NT2/D1 (cell line): Measurements from ENCODE around the gene CDH13.

ENCODE experiments used
- SUZ12 ChIP-seq: IDR thresholded peaks from 2 replicates; pipeline ENCODE4 v1.6.1; 2011; ENCODE audit not compliant: insufficient read length, insufficient read depth; ENCODE audit errors: extremely low read depth
- YY1 ChIP-seq: IDR thresholded peaks from 2 replicates; pipeline ENCODE4 v1.6.1; 2011; ENCODE audit not compliant: insufficient read length, insufficient read depth
- ZNF274 ChIP-seq: IDR thresholded peaks from 2 replicates; pipeline ENCODE4 v1.6.1; 2011; ENCODE audit warnings: mild to moderate bottlenecking, low read depth, low read length

- TF ChIP-seq YY1 (no peak), SUZ12 (no peak), ZNF274 (no peak)
Observed at GRCh38 chr16:82955741-82956348, 329.1 kb downstream of the CDH13 start.
